Activated naive CD8-positive, alpha-beta T cell treated with anti-CD3 and anti-CD28 coated beads for 36 hours (primary cell): ENCODE measurements around the gene MYO1D. TPM values are rescaled to one million over a fixed set of nuclear protein-coding genes. Genes with fewer than 3 reads are reported as not detected.

ENCODE experiments used
- DNase-seq: peaks from one replicate; pipeline ENCODE4 v3.0.0; 2021
- H3K27ac Mint-ChIP-seq: one replicate; pipeline ENCODE4 v1.8.0; 2022; ENCODE audit warnings: mild to moderate bottlenecking, moderate library complexity, mixed read lengths
- H3K27me3 Mint-ChIP-seq: one replicate; pipeline ENCODE4 v1.8.0; 2022; ENCODE audit warnings: mild to moderate bottlenecking, mixed read lengths
- H3K36me3 Mint-ChIP-seq: one replicate; pipeline ENCODE4 v1.8.0; 2021; ENCODE audit warnings: mild to moderate bottlenecking, mixed read lengths
- H3K4me1 Mint-ChIP-seq: one replicate; pipeline ENCODE4 v1.8.0; 2021; ENCODE audit warnings: mixed read lengths
- H3K4me3 Mint-ChIP-seq: one replicate; pipeline ENCODE4 v1.8.0; 2022; ENCODE audit warnings: mild to moderate bottlenecking, moderate library complexity, mixed read lengths
- H3K9me3 Mint-ChIP-seq: one replicate; pipeline ENCODE4 v1.8.0; 2022; ENCODE audit warnings: mixed read lengths
- total RNA-seq, 2 experiments: library from RNA; stranded (reverse); gene quantifications; one replicate each; pipeline ENCODE4 v1.2.3, GENCODE V29; 2021

MYO1D gene
- total RNA-seq, 2 experiments from 2014 or later: 7.0 to 7.8 TPM

GRCh38 chr17:32497431-32498205 lies 379.3 kb downstream of the MYO1D start:
- peak overlapping the region; percentile 25 for H3K27ac Mint-ChIP-seq
- H3K4me1 Mint-ChIP-seq: peaks cover 43% of the 10 kb centered on the region
- peaks cover 8% of the 10 kb centered on the region for H3K36me3 Mint-ChIP-seq

GRCh38 chr17:32496395-32497073 lies 380.4 kb downstream of the MYO1D start:
- Mint-ChIP-seq H3K27ac (no peak overlapping the region), H3K4me1 (peaks cover 43% of the 10 kb centered on the region), H3K4me3 (no peak overlapping the region), H3K27me3 (no peaks in the 10 kb centered on the region), H3K9me3 (no peaks in the 10 kb centered on the region), H3K36me3 (peaks cover 5% of the 10 kb centered on the region)
- no peak for DNase-seq

More at GRCh38 chr17:32497431-32498205, 379.3 kb downstream of the MYO1D start:
- no peak overlapping the region for H3K4me3 Mint-ChIP-seq
- no peaks in the 10 kb centered on the region for H3K9me3 Mint-ChIP-seq
- H3K27me3 Mint-ChIP-seq: no peaks in the 10 kb centered on the region
- DNase-seq: no peak

GRCh38 chr17:32495359-32496231 lies 381.3 kb downstream of the MYO1D start:
- H3K4me3 Mint-ChIP-seq: peak overlapping the region; percentile 7
- H3K27ac Mint-ChIP-seq: peak overlapping the region; percentile 51
- H3K4me1 Mint-ChIP-seq: peaks cover 45% of the 10 kb centered on the region
- DNase-seq: no peak
- peaks cover 5% of the 10 kb centered on the region for H3K36me3 Mint-ChIP-seq
- no peaks in the 10 kb centered on the region for H3K27me3 Mint-ChIP-seq
- H3K9me3 Mint-ChIP-seq: no peaks in the 10 kb centered on the region

- Mint-ChIP-seq H3K36me3 (peaks cover 11% of the 10 kb centered on the region), H3K9me3 (no peaks in the 10 kb centered on the region), H3K27ac (peak overlapping the region; percentile 51), H3K27me3 (no peaks in the 10 kb centered on the region), H3K4me3 (peak overlapping the region; percentile 32), H3K4me1 (peaks cover 52% of the 10 kb centered on the region)
- no peak for DNase-seq
Measured at GRCh38 chr17:32494621-32495358, 382.1 kb downstream of the MYO1D start.

- no peaks in the 10 kb centered on the region for H3K9me3 Mint-ChIP-seq
- H3K27ac Mint-ChIP-seq: peak overlapping the region; percentile 45
- peaks cover 18% of the 10 kb centered on the region for H3K36me3 Mint-ChIP-seq
- peaks cover 59% of the 10 kb centered on the region for H3K4me1 Mint-ChIP-seq
- DNase-seq: no peak
- peak overlapping the region; percentile 32 for H3K4me3 Mint-ChIP-seq
- no peaks in the 10 kb centered on the region for H3K27me3 Mint-ChIP-seq
Measured at GRCh38 chr17:32493976-32494513, 382.9 kb downstream of the MYO1D start.

DNA sequence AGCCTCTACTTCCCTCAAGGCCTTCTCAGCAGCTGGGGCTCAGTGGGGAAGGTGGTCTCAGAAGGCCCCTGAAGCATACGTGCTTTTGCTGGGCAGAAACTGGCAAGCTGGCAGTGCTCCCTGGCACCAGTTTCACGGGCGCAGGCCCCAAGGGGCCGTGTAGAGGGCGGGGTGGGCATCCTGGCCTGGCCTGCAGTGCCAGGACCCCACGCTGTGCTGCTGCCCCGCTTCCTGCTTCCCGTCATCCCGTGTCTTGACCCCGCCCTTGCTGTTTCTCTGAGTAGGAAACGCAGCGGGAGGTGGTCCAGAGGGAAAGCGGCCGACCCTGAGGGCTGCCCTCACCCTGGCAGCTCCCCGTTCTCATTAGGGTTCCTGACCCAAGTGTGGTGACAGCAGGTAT lies 383.4 kb downstream of the MYO1D start:
- peak overlapping the region; percentile 12 for H3K27ac Mint-ChIP-seq
- H3K27me3 Mint-ChIP-seq: no peaks in the 10 kb centered on the region
- DNase-seq: no peak
- peaks cover 63% of the 10 kb centered on the region for H3K4me1 Mint-ChIP-seq
- H3K4me3 Mint-ChIP-seq: no peak overlapping the region
- H3K36me3 Mint-ChIP-seq: peaks cover 23% of the 10 kb centered on the region
- no peaks in the 10 kb centered on the region for H3K9me3 Mint-ChIP-seq

- DNase-seq: no peak
- Mint-ChIP-seq H3K27ac (peak overlapping the region; percentile 91), H3K36me3 (peaks cover 30% of the 10 kb centered on the region), H3K27me3 (no peaks in the 10 kb centered on the region), H3K4me3 (peak overlapping the region; percentile 91), H3K9me3 (no peaks in the 10 kb centered on the region), H3K4me1 (peaks cover 69% of the 10 kb centered on the region)
Measured at GRCh38 chr17:32492648-32493289, 384.2 kb downstream of the MYO1D start.

DNA sequence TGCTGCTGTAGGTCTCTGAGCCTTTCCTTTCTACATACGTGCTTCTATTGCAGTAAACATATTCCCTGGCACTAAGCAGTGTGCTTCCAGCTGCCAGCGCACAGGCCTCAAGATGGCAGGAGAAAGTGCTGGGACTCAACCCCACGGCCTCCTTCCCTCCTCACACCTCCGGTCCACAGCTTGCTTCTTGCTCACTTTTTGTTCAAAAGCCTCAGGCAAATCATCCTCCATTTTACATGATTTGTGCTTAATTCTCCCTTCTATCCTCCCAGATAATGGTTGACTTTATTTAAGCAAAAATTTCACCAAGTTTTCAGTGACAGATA lies 384.7 kb downstream of the MYO1D start:
- no peak for DNase-seq
- H3K36me3 Mint-ChIP-seq: peaks cover 33% of the 10 kb centered on the region
- peak overlapping the region; percentile 91 for H3K4me3 Mint-ChIP-seq
- no peaks in the 10 kb centered on the region for H3K9me3 Mint-ChIP-seq
- H3K4me1 Mint-ChIP-seq: peaks cover 71% of the 10 kb centered on the region
- peak overlapping the region; percentile 91 for H3K27ac Mint-ChIP-seq
- H3K27me3 Mint-ChIP-seq: no peaks in the 10 kb centered on the region

DNA sequence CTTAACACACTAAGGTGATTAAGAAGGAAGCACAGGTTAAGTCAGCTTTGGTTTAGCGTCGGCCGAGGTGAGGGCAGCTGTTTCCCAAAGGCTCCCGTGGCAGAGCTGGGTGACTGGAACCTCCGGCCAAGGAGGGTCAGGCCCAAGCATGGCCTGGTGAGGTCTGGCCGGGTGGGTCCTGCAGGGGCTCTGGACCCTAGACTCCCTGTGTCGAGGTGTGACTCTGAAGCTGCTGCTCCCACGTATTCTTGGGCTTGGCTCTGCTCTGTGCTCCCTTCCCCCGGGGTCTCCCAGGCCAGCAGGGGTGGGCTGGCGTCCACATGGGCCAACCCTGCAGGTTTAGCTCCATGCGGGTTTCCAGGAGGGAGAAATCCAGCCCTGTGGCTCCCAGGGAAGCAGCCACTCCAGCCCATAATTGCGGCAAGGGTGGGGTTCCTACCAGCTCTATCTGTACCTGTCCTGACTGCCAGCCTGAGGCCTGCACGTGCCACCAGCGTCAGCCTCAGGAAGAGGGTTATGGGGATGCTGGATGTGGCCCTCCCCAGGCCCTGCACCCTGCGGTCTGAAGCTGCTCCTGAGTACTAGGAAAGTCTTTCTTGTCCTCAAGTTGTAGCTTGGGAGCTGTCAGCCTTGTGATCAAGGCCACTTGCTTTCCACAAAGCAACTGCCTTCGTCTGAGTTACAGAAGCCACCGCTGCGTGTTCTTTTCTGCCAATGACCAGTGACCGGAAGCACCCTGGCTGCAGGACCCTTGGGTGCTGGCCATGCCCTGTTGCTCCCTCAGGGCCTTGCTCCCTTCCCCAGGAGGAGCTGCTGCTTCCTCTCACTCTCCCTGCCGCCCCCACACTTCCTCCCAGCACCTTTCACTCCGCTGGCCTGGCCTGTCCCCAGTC lies 385.3 kb downstream of the MYO1D start:
- H3K27me3 Mint-ChIP-seq: no peaks in the 10 kb centered on the region
- peak overlapping the region; percentile 91 for H3K4me3 Mint-ChIP-seq
- peaks cover 33% of the 10 kb centered on the region for H3K36me3 Mint-ChIP-seq
- no peaks in the 10 kb centered on the region for H3K9me3 Mint-ChIP-seq
- peak overlapping the region; percentile 91 for H3K27ac Mint-ChIP-seq
- DNase-seq: peak; percentile 67
- H3K4me1 Mint-ChIP-seq: peaks cover 68% of the 10 kb centered on the region

- Mint-ChIP-seq H3K9me3 (no peaks in the 10 kb centered on the region), H3K4me1 (peaks cover 65% of the 10 kb centered on the region), H3K36me3 (peaks cover 33% of the 10 kb centered on the region), H3K27me3 (no peaks in the 10 kb centered on the region), H3K27ac (peak overlapping the region; percentile 71), H3K4me3 (peak overlapping the region; percentile 91)
- peak; percentile 34 for DNase-seq
Measured at GRCh38 chr17:32490101-32490482, 386.8 kb downstream of the MYO1D start.

DNA sequence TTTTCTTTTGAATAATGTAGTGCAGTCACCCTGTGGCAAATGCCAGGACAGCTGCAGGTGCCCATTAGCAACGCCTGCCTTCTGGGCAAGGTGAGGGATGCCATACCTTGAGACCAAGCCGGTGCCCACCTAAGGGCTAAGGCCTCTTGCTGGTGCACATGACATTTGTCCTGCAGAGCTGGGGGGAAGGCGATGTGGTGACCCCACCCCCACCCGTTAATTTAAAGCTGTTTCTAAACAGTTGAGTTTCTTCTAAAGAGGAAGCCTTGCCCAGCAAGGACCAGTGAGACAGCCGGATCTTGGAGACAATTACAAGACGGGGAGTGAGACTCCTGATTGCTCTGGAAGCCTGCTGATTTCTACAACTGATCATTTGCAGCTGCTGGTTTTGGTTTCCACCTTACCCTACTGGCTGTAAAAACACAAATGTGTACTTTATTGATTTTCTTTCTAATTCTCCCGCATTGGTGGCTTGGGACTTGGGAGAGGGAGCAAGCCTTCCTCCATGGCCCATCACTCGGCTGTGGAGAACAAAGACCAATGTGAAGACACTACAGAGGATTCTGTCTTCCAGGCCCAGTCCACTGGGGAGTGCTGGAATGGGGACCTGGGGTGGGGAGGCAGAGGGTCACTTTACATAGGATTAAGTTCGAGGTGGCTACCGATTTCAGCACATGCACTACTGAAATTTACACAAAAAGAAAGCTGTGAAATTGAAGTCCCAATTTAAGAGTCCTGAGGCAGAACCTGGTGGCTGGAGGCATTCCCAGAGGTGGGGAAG lies 387.4 kb downstream of the MYO1D start:
- H3K27ac Mint-ChIP-seq: peak overlapping the region; percentile 71
- peak overlapping the region; percentile 91 for H3K4me3 Mint-ChIP-seq
- peaks cover 33% of the 10 kb centered on the region for H3K36me3 Mint-ChIP-seq
- no peak for DNase-seq
- H3K9me3 Mint-ChIP-seq: no peaks in the 10 kb centered on the region
- no peaks in the 10 kb centered on the region for H3K27me3 Mint-ChIP-seq
- peaks cover 64% of the 10 kb centered on the region for H3K4me1 Mint-ChIP-seq

DNA sequence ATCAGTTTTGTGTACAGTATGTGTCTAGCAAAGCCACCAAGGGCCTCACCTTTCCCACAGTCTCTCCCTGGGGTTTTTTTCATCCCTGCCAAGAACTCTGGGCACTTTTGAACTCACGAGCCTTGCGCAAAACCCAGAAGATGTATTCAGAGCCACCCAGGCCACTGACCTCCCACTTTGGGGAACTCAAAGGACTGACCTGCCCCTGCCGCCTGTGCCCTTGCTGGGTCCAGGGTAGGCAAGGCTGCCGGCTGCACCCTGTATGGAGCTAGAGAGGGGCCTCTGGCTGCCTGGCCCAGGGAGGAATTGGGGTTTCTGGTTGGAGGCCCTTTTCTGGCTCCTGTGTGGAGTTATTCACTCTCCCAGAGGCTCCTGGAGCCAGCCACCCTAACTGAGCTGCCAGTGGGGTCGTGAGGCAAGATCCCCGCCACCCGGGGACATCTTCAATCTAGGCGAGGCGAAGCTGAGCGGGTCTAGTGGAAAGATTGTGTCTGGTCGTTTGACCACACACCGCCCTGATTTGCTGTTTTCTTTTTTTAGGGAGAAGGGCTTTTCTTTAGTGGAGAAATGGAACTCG lies 388.2 kb downstream of the MYO1D start:
- Mint-ChIP-seq H3K36me3 (peaks cover 33% of the 10 kb centered on the region), H3K9me3 (no peaks in the 10 kb centered on the region), H3K4me3 (peak overlapping the region; percentile 91), H3K27ac (peak overlapping the region; percentile 71), H3K27me3 (no peaks in the 10 kb centered on the region), H3K4me1 (peaks cover 63% of the 10 kb centered on the region)
- no peak for DNase-seq
